IPS-NIHi7 (cell line): ENCODE results near the gene RNPS1.

ENCODE experiments used
- DNase-seq: peaks from one replicate; pipeline ENCODE4 v3.0.0; 2012; ENCODE audit warnings: mixed read lengths; ENCODE audit errors: extremely low spot score

Gene RNPS1

DNA sequence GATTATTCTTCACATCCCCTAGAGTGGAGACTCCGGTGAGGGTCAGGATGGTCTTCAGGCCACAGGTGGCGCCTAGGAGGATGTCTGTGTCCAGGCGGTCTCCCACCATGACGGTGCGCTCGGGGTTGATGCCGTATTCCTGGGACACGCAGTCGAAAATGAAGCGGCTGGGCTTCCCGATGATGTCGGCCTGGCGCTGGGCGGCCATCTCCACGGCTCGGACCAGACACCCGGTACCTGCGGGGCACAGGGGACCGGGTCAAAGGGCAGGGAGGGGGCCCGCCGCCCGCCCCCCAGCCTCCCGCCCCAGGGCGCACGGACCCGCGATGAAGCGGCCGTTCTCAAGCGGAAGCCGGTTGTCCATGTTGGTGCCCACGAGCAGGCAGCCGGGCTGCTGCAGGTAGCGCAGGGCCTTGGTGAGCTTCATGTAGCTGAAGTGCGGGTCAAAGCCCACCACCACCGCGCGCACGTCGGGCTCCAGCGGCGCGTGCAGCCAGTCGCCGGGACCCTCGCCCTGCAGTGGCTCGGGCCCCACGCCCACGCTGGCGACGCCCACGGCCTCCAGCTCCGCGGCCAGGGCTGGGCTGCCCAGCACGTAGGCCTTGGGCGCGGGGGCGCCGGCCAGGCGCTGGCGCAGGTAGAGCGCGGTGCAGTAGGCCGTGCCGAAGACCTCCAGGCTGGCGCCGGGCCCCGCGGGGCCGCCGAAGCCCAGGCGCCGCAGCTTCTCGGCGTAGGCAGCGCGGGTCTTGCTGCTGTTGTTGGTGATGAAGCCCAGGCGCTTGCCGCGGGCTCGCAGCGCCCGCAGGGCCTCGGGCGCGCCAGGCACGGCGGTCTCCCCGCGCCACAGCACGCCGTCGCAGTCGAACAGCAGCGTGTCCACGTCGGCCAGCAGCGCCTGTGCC is 53.9 kb downstream of the RNPS1 start:
- no peak for DNase-seq

DNA sequence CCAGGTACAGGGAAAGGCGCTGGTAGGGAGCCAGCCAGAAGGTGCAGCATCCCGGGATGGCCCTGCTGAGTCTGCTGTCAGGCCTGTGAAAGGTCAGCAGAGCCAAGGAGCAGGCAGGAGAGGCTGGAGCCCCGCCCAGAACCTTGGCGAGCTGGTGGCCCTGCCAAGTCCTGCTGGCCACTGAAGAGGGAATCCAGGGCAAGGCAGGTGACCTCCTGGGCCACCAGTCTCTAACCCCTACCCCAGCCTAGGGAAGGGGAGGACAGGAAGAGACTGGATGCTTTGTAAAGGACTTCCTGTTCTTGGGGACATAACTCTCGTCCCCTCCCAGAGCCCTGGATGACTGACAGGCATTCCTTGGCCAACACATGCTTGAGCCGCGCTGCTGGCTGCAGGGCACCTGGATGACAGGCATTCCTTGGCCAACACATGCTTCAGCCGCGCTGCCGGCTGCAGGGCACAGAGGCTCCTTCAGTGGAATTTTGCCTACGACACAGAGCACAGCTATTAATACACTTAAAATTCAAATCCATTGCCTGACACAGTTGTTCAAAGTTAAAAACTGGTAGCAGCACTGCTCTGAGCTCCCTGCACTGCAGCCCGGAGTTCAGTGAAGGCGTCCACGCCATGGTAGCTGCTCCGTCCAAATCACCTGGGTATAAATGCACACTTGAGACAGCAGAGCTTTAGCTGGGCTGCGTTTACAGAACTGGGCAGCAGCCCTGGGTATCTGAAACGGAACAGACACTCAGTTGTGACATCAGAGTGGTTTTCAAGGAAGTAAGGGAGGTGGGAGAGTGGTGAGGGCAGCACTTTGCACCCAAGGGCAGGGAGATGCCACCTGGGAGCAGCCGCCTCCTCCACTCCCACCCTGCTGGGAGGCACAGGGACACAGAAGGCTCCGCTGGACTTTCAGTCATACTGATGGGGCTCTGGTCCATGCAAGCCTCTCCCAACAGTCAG is 55.3 kb downstream of the RNPS1 start:
- DNase-seq: no peak

DNA sequence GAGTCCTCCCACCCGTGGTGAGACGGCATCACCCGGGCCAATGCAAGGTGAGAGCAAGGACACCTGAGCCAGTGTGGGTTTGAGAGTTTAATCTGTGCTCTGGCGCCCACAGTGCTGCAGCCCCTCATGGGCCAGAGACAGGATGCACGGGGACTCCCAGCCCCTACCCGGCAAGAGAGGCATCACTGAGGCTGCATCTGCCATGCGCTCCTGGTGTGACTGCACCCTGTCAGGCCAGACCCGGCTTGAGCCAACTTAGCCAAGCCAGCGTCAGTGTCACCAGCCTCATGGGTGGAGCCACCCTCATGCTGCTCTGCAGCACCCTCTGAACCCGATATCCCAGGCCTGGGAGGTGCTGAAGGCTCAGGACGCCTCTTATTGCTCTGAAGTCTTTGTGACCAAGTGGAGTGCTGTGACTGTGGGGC is 56.0 kb downstream of the RNPS1 start:
- DNase-seq: no peak

DNA sequence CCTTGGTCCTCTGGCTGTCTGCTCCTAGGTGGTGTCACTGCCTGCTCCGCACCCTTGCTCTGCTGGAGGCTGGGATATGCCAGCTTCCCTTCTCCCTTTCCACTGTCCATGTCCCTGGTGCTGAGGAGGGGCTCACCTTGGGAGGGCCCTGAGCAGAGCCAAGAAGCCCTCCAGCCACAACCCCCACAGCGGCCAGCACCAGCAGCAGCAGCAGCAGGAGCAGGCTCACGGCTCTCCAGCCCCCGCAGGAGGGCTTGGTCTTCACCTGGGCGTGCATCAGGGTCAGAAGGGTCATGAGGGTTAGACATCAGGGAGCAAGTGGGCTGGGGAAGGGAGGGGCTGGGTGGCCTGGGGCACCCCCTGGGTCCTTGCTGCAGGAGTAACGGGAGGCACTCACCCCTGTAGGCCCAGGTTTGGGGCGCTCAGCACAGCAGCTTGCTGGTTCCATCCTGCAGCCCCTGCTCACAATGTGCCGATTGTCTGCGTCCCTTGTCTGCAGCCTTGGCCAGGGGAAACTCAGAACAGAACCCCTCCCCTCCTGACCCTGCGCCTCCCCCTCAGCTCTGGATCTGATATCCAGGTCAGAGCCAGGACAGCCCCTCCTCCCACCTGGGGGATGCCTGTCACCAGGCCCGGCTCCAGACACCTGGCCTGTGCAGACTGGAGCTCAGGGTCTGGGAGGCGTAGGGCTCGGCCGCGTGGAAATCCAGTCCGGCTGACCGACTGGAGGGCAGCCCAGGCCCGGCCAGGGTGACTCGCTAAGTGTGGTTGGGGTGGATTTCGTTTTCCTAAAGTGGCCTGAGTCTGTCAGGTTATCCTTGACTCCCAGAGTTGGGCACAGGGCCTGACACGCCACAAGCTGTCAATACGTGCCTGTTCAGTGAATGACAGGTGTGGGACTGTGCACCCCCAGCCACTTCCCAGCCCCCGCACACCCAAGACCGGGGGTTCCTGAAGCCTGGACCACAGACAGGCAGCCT is 57.2 kb downstream of the RNPS1 start, which contains the start of gene BRICD5:
TSS of gene BRICD5 (minus strand) at position 478 of the 980 bp plus-strand sequence. CDS start at position 448, 30 bp downstream.
- no peak for DNase-seq

DNA sequence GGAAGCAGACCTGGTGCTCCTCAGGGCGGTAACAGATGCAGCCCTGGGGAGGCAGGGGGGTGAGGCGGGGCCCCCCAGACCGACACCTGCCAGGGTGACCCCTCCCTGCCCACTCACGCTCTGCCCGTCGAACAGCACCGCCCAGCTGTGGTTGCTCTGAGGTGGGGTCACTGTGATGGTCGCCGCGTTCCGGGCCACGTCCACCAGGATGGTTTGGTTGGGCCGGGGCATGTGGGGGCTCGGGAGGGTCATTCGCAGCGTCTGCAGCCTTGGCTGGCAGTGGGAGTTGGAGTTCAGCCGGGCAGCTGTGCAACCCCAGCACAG is 58.0 kb downstream of the RNPS1 start:
- DNase-seq: no peak

DNA sequence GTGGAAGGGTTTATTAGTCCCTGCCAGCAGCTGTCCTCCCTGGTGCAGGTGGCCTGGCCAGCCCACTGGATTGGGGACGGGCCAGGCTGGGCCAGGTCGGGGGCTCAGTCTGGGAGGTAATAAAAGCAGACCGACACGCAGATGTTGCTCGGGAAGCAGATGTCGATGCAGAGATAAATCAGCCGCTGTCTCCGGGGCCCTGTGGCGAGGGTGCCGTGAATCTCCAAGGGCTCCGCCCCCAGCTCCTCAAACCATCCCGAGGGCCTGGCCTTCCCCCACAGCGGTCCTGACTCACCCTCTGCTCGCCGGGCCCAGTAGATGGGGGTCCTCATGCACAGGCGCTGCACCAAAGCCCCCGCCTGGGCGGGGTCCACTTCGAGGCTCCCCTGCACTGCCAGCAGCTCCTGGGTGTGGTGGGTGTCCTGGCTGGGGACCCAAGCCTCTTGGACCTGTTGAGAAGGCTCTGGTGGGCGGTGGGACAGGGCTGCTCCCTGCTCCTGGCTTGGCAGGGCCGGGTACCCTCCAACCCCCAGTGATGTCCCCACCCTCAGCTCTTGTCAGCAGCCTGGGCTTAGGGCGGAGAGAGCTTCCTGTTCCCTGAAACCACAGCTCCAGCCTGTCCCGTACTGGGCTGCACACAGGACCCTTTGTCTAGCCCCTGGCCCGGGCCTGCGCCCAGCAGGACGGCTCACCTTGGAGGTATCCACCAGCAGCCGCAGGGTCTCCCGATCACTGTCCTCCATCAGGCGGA is 58.5 kb downstream of the RNPS1 start:
- DNase-seq: no peak

DNA sequence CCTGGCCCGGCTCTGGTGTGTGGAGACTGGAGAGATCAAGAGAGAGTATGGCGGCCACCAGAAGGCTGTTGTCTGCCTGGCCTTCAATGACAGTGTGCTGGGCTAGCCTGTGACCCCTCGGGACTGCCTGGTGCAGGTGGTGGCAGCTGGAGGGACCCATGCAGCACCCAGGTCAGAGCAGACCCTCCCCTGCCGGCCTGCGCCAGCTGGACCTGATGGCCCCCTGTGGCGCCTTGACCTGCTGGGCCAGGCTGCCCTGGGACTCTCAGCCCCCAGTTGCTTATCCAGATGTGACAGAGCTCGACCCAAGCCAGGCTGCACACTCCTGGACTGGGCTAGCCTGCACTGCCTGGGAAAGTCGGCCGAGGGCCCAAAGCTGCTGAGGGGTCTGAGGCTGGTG is 59.2 kb downstream of the RNPS1 start:
- DNase-seq: no peak

DNA sequence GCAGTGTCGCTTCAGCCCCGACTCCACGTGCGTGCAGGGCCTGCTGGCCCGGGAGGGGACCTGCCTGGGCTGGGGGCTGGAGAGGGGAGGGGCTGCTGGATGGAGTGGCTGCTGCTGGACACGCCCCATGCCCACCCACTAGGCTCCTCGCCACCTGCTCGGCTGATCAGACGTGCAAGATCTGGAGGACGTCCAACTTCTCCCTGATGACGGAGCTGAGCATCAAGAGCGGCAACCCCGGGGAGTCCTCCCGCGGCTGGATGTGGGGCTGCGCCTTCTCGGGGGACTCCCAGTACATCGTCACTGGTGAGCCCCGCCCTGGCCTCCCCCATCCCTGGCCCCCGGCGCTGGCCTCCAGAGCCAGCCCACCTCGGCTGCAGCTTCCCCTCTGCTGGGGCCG is 59.6 kb downstream of the RNPS1 start:
- no peak for DNase-seq

DNA sequence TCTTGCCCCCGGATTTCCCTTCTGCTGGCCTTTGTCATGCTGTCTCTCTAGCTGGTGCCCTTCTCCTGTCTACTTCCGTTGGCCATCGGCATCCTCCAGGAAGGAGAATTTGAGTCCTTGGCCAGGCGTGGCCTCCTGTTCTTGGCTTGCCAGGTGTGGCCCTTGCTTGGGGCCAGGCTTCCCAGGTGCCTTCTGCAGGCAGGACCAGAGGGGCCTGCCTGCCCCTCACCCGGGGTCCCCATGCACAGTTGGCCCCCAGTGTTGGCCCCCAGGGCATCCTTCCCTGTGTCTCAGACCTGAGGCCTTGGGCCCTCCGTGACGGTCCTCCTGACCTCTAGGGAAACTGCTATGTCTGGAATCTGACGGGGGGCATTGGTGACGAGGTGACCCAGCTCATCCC is 60.1 kb downstream of the RNPS1 start:
- DNase-seq: no peak

DNA sequence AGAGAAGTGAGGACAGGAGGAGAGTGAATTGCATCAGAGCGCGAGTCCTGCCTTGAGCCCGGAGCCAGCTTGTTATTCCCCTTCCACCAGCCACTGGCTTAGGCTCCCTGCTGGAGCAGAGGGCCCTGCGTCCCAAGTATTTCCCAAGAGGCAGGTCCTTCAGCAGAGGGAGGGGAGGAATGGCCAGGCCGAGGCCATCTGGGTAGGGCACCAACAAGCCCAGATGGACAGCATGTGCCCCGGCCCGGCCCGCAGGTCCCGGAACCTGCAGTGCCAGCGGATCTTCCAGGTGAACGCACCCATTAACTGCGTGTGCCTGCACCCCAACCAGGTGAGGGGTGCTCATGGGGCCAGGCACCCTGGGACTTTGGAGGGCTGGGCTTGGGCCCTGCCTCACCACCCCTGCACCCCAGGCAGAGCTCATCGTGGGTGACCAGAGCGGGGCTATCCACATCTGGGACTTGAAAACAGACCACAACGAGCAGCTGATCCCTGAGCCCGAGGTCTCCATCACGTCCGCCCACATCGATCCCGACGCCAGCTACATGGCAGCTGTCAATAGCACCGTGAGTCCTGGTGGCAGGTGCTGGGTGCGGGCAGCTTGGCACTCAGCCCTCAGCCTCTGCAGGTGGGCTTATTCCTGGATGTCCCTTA is 61.0 kb downstream of the RNPS1 start:
- DNase-seq: no peak

DNA sequence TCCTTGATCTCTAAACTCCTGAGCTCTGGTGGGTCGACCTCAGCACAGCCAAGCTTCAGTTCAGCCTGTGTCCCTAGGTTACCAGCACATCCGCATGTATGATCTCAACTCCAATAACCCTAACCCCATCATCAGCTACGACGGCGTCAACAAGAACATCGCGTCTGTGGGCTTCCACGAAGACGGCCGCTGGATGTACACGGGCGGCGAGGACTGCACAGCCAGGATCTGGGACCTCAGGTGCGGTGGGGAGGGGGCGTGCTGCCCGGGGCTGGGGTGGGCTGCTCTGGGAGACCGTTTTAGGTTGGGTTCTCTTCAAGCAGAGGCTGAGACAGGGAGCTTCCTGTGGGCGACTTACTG is 61.5 kb downstream of the RNPS1 start:
- no peak for DNase-seq

DNA sequence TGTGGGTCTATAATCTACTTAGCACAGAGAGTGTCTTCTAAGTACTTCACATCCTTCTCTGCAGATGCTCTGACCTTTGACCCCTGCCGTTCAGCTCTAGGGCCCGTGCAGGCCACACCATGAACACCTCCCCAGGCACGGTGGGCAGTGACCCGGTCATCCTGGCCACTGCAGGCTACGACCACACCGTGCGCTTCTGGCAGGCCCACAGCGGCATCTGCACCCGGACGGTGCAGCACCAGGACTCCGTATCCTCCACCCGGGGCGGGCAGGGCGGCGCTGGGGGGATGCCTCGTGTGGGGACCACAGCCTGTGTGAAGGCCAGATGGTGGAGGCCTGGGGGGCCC is 62.0 kb downstream of the RNPS1 start:
- DNase-seq: no peak

DNA sequence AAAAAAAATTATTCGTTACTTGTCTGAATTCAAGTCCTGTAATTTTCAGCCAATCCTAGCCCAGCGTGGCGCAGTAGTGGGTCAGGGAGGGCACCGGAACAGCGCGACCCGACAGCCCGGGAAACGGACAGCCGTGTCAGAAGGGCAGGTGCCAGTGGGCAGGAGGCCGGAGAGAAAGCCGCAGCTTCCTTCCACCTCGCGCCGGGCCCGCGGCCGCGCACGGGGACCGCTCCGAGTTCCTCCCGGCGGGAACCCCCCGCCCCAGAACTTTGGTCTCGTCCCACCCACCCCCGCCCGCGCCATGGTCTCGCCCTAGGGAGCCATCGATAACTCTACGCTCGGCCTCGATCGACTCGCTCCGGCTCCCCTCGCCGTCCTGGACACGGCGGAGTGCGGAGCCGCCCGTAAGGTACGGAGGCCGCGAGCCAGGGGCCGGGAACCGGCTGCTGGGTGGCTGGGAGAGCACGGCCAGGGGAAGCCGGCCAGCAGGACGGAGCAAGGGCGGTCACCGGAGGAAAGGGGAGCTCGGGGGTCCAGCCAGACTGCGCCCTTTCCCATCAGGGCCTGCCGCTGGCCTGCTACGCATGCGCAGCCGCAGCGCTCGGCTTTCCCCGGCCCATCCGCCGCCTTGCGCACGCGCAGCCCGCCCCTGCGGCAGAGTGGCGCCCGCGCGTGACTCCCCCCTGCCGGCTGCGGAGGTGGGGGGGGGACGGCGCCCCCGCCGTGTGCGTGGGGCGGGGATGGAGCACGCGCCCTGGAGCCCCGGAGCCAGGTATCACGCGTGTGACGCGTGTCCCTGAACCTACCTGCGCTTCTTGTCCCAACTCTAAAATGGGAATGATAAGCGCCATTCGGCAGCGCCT is 62.6 kb downstream of the RNPS1 start, which contains the start of gene MLST8:
TSS of gene MLST8 (plus strand) at position 351 of the 863 bp plus-strand sequence. CDS start 632 bp downstream, outside the sequence.
- peak; percentile 92 for DNase-seq

DNA sequence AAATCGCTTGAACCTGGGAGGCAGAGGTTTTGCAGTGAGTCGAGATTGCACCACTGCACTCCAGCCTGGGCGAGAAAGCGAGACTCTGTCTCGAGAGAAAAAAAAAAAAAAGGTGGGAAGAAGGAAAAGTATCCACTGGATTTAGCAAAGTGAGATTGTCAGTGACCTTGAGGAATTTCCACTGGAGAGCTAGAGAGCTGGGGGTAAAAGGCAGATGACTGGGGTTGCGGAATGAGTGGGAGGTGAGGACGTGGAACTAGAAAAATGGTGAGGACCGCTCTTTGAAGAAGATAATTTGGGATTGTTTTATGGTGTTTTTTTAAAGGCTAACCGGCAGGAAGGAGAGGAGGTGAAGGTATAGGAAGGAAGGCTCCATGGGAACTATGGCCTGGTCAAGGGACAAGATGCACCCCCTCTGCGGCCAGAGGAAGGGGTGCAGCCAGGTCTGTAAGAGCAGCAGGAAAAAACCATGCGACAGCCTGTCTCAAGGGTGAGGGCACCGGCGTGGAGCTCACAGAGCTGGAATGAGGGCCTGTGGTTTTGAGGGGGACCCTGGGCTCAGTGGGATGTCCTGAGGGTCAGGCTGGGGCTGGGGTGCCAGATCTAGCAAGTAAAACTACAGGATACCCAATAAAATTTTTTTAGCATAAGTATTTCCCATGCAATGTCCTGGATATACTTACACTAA is 63.4 kb downstream of the RNPS1 start:
- DNase-seq: no peak
